Loucy (cell line): ENCODE measurements around the gene INTS11.

ENCODE experiments used
- H2AFZ ChIP-seq: fragments of 200-600 bp; sonication (generic); 2 replicates; pipeline ENCODE4 v1.6.0; 2016; ENCODE audit warnings: antibody characterized with exemption, mild to moderate bottlenecking, low read length, moderate library complexity
- H3F3A ChIP-seq: fragments of 200-600 bp; 2 replicates; pipeline ENCODE4 v1.6.0; 2016; ENCODE audit warnings: antibody characterized with exemption, low read depth, mild to moderate bottlenecking
- H3K27me3 ChIP-seq: fragments of 200-600 bp; sonication (generic); 2 replicates; pipeline ENCODE4 v1.6.1; 2014; ENCODE audit warnings: low read length, mild to moderate bottlenecking; ENCODE audit not compliant: insufficient read depth, poor library complexity, severe bottlenecking
- H3K36me3 ChIP-seq: fragments of 200-600 bp; sonication (generic); 2 replicates; pipeline ENCODE4 v1.6.1; 2016; ENCODE audit warnings: low read length; ENCODE audit not compliant: insufficient read depth
- H3K4me1 ChIP-seq: fragments of 200-600 bp; sonication (generic); 2 replicates; pipeline ENCODE4 v1.5.1; 2014; ENCODE audit warnings: low read length, mild to moderate bottlenecking; ENCODE audit not compliant: insufficient read depth, poor library complexity, severe bottlenecking
- H3K4me2 ChIP-seq: fragments of 200-600 bp; sonication (generic); 2 replicates; pipeline ENCODE4 v1.6.0; 2014; ENCODE audit warnings: antibody characterized with exemption, low read length, low read depth, mild to moderate bottlenecking; ENCODE audit not compliant: poor library complexity, severe bottlenecking
- H3K4me3 ChIP-seq: fragments of 200-600 bp; sonication (generic); 2 replicates; pipeline ENCODE4 v1.5.1; 2014; ENCODE audit warnings: low read length, mild to moderate bottlenecking, mixed read lengths; ENCODE audit not compliant: poor library complexity, severe bottlenecking
- H3K79me2 ChIP-seq: fragments of 200-600 bp; sonication (generic); 2 replicates; pipeline ENCODE4 v1.6.1; 2014; ENCODE audit warnings: low read length; ENCODE audit not compliant: insufficient read depth
- H3K9ac ChIP-seq: fragments of 200-600 bp; sonication (generic); 2 replicates; pipeline ENCODE4 v1.6.0; 2014; ENCODE audit warnings: mild to moderate bottlenecking, low read depth, low read length, moderate library complexity; ENCODE audit not compliant: poor library complexity, severe bottlenecking
- H3K9me2 ChIP-seq: fragments of 200-600 bp; sonication (generic); replicated peaks from 2 replicates; pipeline ENCODE4 v1.6.1; 2016; ENCODE audit warnings: low read depth, low read length, mixed read lengths
- H3K9me3 ChIP-seq: fragments of 200-600 bp; sonication (generic); 2 replicates; pipeline ENCODE4 v1.6.1; 2014; ENCODE audit warnings: mild to moderate bottlenecking, antibody characterized with exemption, low read length, low read depth; ENCODE audit not compliant: insufficient read depth
- H4K20me1 ChIP-seq: fragments of 200-600 bp; sonication (generic); 2 replicates; pipeline ENCODE4 v1.6.0; 2014; ENCODE audit warnings: antibody characterized with exemption, low read length, mild to moderate bottlenecking; ENCODE audit not compliant: insufficient read depth, poor library complexity, severe bottlenecking
- EZH2phosphoT487 ChIP-seq: fragments of 200-600 bp; IDR thresholded peaks from 2 replicates; pipeline ENCODE4 v1.6.1; 2018; ENCODE audit warnings: antibody characterized with exemption, mild to moderate bottlenecking, moderate library complexity, borderline replicate concordance
- TF ChIP-seq, protein P1 (sequence below): fragments of 200-600 bp; sonication (generic); conservative IDR thresholded peaks from 2 replicates; pipeline ENCODE4 v1.5.1; 2014; ENCODE audit warnings: mild to moderate bottlenecking, antibody characterized with exemption, low read length

Gene INTS11

GRCh38 chr1:1367315-1367714 is 42.9 kb upstream of the INTS11 start:
- Histone ChIP-seq H2AFZ (no peak overlapping the region), H3F3A (no peaks in the 10 kb centered on the region), H4K20me1 (peaks cover 14% of the 10 kb centered on the region), H3K9me3 (no peaks in the 10 kb centered on the region; the same call in 1 of the 2 replicates), H3K36me3 (no peaks in the 10 kb centered on the region), H3K4me1 (peaks cover 12% of the 10 kb centered on the region), H3K79me2 (peaks cover 6% of the 10 kb centered on the region; the same call in 1 of the 2 replicates), H3K9me2 (no peaks in the 10 kb centered on the region), H3K27me3 (no peaks in the 10 kb centered on the region), H3K9ac (no peak overlapping the region), H3K4me3 (no peak overlapping the region), H3K4me2 (no peak overlapping the region)
- TF ChIP-seq, protein P1, sequence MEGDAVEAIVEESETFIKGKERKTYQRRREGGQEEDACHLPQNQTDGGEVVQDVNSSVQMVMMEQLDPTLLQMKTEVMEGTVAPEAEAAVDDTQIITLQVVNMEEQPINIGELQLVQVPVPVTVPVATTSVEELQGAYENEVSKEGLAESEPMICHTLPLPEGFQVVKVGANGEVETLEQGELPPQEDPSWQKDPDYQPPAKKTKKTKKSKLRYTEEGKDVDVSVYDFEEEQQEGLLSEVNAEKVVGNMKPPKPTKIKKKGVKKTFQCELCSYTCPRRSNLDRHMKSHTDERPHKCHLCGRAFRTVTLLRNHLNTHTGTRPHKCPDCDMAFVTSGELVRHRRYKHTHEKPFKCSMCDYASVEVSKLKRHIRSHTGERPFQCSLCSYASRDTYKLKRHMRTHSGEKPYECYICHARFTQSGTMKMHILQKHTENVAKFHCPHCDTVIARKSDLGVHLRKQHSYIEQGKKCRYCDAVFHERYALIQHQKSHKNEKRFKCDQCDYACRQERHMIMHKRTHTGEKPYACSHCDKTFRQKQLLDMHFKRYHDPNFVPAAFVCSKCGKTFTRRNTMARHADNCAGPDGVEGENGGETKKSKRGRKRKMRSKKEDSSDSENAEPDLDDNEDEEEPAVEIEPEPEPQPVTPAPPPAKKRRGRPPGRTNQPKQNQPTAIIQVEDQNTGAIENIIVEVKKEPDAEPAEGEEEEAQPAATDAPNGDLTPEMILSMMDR: no peak
- TF ChIP-seq EZH2phosphoT487: no peak

DNA sequence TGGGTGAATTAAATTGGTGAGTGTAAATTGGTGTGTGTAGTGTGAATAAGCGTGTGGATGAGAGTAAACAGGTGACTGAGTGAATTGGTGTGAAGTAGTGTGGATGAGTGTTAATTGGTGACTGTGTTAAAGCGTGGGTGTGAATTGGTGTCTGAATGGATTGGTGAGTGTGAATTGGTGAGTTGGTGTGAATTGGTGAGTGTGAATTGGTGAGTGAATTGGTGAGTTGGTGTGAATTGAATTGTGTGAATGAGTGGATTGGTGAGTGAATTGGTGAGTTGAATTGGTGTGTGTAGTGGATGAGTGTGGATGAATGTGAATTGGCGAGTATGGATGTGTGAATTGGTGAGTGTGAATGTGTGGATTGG is 42.2 kb upstream of the INTS11 start:
- Histone ChIP-seq H3K4me1 (peaks cover 9% of the 10 kb centered on the region), H3K27me3 (no peaks in the 10 kb centered on the region), H4K20me1 (peaks cover 11% of the 10 kb centered on the region), H3K4me3 (no peak overlapping the region), H3K9me2 (no peaks in the 10 kb centered on the region), H2AFZ (no peak overlapping the region), H3K4me2 (no peak overlapping the region), H3K36me3 (no peaks in the 10 kb centered on the region), H3K79me2 (peaks cover 2% of the 10 kb centered on the region; the same call in 1 of the 2 replicates), H3K9me3 (no peaks in the 10 kb centered on the region; the same call in 1 of the 2 replicates), H3F3A (no peaks in the 10 kb centered on the region), H3K9ac (no peak overlapping the region)
- TF ChIP-seq, protein P1: no peak
- no peak for TF ChIP-seq EZH2phosphoT487

- Histone ChIP-seq H2AFZ (no peak overlapping the region), H3K79me2 (no peaks in the 10 kb centered on the region), H3K36me3 (no peaks in the 10 kb centered on the region), H3F3A (no peaks in the 10 kb centered on the region), H3K27me3 (no peaks in the 10 kb centered on the region), H3K9me2 (no peaks in the 10 kb centered on the region), H3K4me1 (peaks cover 3% of the 10 kb centered on the region), H4K20me1 (peaks cover 5% of the 10 kb centered on the region), H3K9me3 (no peaks in the 10 kb centered on the region; the same call in 1 of the 2 replicates), H3K9ac (no peak overlapping the region), H3K4me3 (no peak overlapping the region), H3K4me2 (no peak overlapping the region)
- TF ChIP-seq, protein P1: no peak
- TF ChIP-seq EZH2phosphoT487: no peak
Observed at GRCh38 chr1:1365875-1366698, 41.6 kb upstream of the INTS11 start.
